Measurements from ENCODE around the gene ZNF532.

DNA sequence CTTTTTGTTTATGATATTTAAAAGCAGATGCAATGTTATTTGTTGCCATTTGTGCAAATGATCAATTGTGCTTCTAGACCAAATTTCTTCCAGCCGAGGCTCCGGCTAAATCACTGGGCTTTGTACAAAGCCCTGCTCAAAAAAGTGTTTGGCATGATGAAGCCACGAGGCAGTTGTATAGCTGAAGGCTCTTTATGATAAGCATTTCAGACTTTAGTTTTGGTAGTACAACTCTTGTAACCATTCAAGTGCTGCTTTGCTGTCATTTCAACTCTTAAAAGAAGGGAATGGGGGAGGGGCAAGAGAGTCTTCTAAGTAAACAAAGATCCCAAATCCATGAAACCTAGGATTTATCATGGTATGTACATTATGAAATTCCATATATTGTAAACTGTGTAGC, 3.3 kb upstream of the ZNF532 start:
- TF ChIP-seq POLR2A (IDR thresholded peaks at IDR 0.05): no peak
- TF ChIP-seq, protein P1, sequence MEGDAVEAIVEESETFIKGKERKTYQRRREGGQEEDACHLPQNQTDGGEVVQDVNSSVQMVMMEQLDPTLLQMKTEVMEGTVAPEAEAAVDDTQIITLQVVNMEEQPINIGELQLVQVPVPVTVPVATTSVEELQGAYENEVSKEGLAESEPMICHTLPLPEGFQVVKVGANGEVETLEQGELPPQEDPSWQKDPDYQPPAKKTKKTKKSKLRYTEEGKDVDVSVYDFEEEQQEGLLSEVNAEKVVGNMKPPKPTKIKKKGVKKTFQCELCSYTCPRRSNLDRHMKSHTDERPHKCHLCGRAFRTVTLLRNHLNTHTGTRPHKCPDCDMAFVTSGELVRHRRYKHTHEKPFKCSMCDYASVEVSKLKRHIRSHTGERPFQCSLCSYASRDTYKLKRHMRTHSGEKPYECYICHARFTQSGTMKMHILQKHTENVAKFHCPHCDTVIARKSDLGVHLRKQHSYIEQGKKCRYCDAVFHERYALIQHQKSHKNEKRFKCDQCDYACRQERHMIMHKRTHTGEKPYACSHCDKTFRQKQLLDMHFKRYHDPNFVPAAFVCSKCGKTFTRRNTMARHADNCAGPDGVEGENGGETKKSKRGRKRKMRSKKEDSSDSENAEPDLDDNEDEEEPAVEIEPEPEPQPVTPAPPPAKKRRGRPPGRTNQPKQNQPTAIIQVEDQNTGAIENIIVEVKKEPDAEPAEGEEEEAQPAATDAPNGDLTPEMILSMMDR (IDR thresholded peaks at IDR 0.05): no peak
